ENCODE measurements around the gene NEMF. TPM values are rescaled to one million over a fixed set of nuclear protein-coding genes. Genes with fewer than 3 reads are reported as not detected.
"Not testable (repeated sequence)": the region's sequence is repeated elsewhere in the genome, so short reads cannot be mapped to it uniquely, and the experiment has no call there.

The NEMF gene
- total RNA-seq, 5 donors from 2014 or later (not counting 1 experiment from before 2014, with no cell fraction given): 73.0 to 106 (median 88.8) TPM

DNA sequence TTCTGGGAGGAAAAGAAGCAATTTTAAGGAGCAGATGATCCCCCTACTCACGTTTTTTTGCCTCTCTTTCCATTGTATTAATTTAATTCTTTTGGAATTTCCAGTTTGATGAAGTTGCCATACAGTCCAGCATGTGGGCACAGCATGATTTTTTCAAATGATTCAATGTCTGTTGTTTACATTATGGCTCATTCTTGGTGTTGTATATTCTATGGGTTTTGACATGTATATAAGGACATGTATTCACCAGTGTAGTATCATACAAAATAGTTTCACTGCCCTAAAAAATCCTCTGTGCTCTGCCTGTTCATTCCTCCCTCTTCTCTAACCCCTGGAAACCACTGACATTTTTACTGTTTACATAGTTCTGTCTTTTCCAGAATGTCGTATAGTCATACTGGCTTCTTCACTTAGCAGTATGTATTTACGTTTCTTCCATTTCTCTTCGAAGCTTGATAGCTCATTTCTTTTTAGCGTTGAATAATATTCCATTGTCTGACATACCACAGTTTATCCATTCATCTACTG lies 98.0 kb downstream of the NEMF start:
- peaks cover 0 to 2% of the 10 kb centered on the region in 2 donors for H3K36me3 ChIP-seq (ENCODE audit: control insufficient read depth in 2 of 2, extremely low read depth in 1 of 2, insufficient read depth in 1 of 2, low read length in 1 of 2)
- H3K36me3 Mint-ChIP-seq: peaks cover 5% of the 10 kb centered on the region
- H3K4me3 ChIP-seq (ENCODE audit: control insufficient read depth in 1 of 2, extremely low read depth in 1 of 2, low read length in 1 of 2): no peak overlapping the region
- no peak for DNase-seq
- no peak overlapping the region for H3K27ac ChIP-seq (ENCODE audit: low read length)
- ChIA-PET POLR2A (no interaction called here), CTCF (no interaction called here)
- H3K27ac Mint-ChIP-seq: no peak overlapping the region
- no peaks in the 10 kb centered on the region for H3K4me1 ChIP-seq (ENCODE audit: control insufficient read depth in 1 of 2, extremely low read depth in 1 of 2, insufficient read depth in 2 of 2, low read length in 2 of 2)
- ATAC-seq (replicated peaks in 1 of 4): no peak
- no peaks in the 10 kb centered on the region for H3K4me1 Mint-ChIP-seq
- no peaks in the 10 kb centered on the region for H3K27me3 ChIP-seq (replicated peaks in 1 of 2; ENCODE audit: control insufficient read depth in 2 of 2, extremely low read depth in 1 of 2, insufficient read depth in 2 of 2, low read length in 1 of 2)
- 100% methylated on average over 2 of the region's 5 CpGs for WGBS (ENCODE audit: insufficient coverage)
- H3K9me3 Mint-ChIP-seq: peaks cover 0 to 4% (median 4%) of the 10 kb centered on the region in 3 donors
- no peak overlapping the region for H3K4me3 Mint-ChIP-seq
- no peaks in the 10 kb centered on the region for H3K27me3 Mint-ChIP-seq
- H3K9me3 ChIP-seq: no peaks in the 10 kb centered on the region

DNA sequence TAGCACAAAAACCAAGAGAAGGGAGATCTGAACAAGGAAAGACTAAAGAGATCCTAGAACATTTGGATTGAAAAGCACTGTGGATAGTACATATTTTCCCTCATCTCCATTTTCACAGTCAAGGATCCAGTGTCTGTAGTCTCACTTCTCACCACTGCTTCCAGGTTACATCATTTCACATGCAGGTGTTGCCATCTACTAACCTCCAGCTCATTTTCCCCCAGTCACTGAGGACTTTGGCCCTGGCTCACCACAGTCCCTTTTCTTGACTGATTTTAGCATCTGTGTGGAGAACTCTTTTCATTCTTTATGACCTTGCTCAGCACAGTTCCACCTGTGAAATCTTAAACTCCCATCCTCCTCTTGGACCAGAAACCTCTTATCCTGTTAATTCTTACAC lies 106.1 kb downstream of the NEMF start:
- H3K9me3 ChIP-seq; H3K9me3 Mint-ChIP-seq; ATAC-seq (replicated peaks in 1 of 4); H3K27me3 ChIP-seq (replicated peaks in 1 of 2; ENCODE audit: control insufficient read depth in 2 of 2, extremely low read depth in 1 of 2, insufficient read depth in 2 of 2, low read length in 1 of 2); H3K27me3 Mint-ChIP-seq; H3K4me3 Mint-ChIP-seq; H3K4me1 ChIP-seq (ENCODE audit: control insufficient read depth in 1 of 2, extremely low read depth in 1 of 2, insufficient read depth in 2 of 2, low read length in 2 of 2); CTCF ChIA-PET; H3K27ac ChIP-seq (ENCODE audit: low read length); H3K27ac Mint-ChIP-seq; H3K36me3 ChIP-seq (ENCODE audit: control insufficient read depth in 2 of 2, extremely low read depth in 1 of 2, insufficient read depth in 1 of 2, low read length in 1 of 2); POLR2A ChIA-PET; H3K4me1 Mint-ChIP-seq; H3K4me3 ChIP-seq (ENCODE audit: control insufficient read depth in 1 of 2, extremely low read depth in 1 of 2, low read length in 1 of 2); DNase-seq: not testable (repeated sequence)
- peaks cover 34% of the 10 kb centered on the region for H3K36me3 Mint-ChIP-seq

GRCh38 chr14:49745191-49745590 lies 107.4 kb downstream of the NEMF start:
- no peak overlapping the region for H3K27ac Mint-ChIP-seq
- no CpG with 5 or more reads among the region's 1 CpG for WGBS (ENCODE audit: insufficient coverage)

DNA sequence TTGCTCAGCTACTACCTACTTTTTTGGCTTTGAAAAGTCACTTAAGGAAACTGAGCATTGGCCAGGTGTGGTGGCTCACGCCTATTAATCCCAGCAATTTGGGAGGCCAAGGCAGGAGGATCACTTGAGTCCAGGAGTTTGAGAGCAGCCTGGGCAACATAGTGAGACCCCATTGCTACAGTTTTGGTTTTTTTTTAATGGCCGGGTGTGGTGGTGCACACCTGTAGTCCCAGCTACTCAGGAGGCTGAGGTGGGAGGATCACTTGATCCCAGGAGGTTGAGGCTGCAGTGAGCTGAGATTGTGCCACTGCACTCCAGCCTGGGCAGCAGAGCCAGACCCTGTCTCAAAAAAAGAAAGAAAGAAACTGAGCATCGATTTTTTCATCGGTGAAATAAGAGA lies 116.9 kb downstream of the NEMF start:
- peaks cover 14% of the 10 kb centered on the region for H3K36me3 Mint-ChIP-seq

More at GRCh38 chr14:49745191-49745590, 107.4 kb downstream of the NEMF start:
- Mint-ChIP-seq H3K9me3 (no peaks in the 10 kb centered on the region), H3K4me1 (no peaks in the 10 kb centered on the region), H3K4me3 (no peak overlapping the region), H3K27me3 (no peaks in the 10 kb centered on the region), H3K36me3 (peaks cover 34% of the 10 kb centered on the region)
- H3K4me1 ChIP-seq (ENCODE audit: control insufficient read depth in 1 of 2, extremely low read depth in 1 of 2, insufficient read depth in 2 of 2, low read length in 2 of 2): no peaks in the 10 kb centered on the region
- H3K36me3 ChIP-seq (ENCODE audit: control insufficient read depth in 2 of 2, extremely low read depth in 1 of 2, insufficient read depth in 1 of 2, low read length in 1 of 2): no peaks in the 10 kb centered on the region
- ATAC-seq (replicated peaks in 1 of 4): no peak
- CTCF ChIA-PET: no interaction called here
- no peak overlapping the region for H3K4me3 ChIP-seq (ENCODE audit: control insufficient read depth in 1 of 2, extremely low read depth in 1 of 2, low read length in 1 of 2)
- H3K9me3 ChIP-seq: no peaks in the 10 kb centered on the region
- DNase-seq: no peak
- H3K27me3 ChIP-seq (replicated peaks in 1 of 2; ENCODE audit: control insufficient read depth in 2 of 2, extremely low read depth in 1 of 2, insufficient read depth in 2 of 2, low read length in 1 of 2): no peaks in the 10 kb centered on the region
- no peak overlapping the region for H3K27ac ChIP-seq (ENCODE audit: low read length)
- POLR2A ChIA-PET: no interaction called here

DNA sequence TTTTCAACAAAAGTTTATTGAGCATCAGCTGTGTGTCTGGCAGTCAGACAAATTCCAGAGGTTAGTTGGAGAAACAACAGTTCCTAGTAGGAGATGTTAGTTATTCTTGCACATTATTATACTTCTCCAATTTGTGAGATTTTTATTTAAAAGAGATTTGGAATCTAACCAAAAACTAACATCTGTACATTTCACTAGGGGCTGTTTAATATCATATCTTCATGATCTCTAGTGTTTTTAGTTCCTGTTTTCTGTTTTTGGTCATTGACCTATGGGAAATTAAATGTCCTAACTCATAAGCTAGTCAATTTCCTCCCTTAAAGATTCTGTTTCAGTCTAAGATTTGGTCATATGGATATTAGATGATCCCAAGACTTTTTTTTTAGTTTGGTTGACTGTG lies 118.8 kb downstream of the NEMF start:
- Histone ChIP-seq H3K4me3 (ENCODE audit: control insufficient read depth in 1 of 2, extremely low read depth in 1 of 2, low read length in 1 of 2) (no peak overlapping the region), H3K36me3 (ENCODE audit: control insufficient read depth in 2 of 2, extremely low read depth in 1 of 2, insufficient read depth in 1 of 2, low read length in 1 of 2) (peaks cover 0 to 10% of the 10 kb centered on the region in 2 donors), H3K9me3 (no peaks in the 10 kb centered on the region), H3K27me3 (replicated peaks in 1 of 2; ENCODE audit: control insufficient read depth in 2 of 2, extremely low read depth in 1 of 2, insufficient read depth in 2 of 2, low read length in 1 of 2) (no peaks in the 10 kb centered on the region), H3K27ac (ENCODE audit: low read length) (no peak overlapping the region), H3K4me1 (ENCODE audit: control insufficient read depth in 1 of 2, extremely low read depth in 1 of 2, insufficient read depth in 2 of 2, low read length in 2 of 2) (no peaks in the 10 kb centered on the region)
- H3K27me3 Mint-ChIP-seq: no peaks in the 10 kb centered on the region
- ChIA-PET CTCF (no interaction called here), POLR2A (no interaction called here)
- no peak for DNase-seq
- H3K36me3 Mint-ChIP-seq: peaks cover 20% of the 10 kb centered on the region
- H3K4me1 Mint-ChIP-seq: no peaks in the 10 kb centered on the region
- H3K4me3 Mint-ChIP-seq: no peak overlapping the region
- no peak for ATAC-seq (replicated peaks in 1 of 4)
- H3K9me3 Mint-ChIP-seq: no peaks in the 10 kb centered on the region
- H3K27ac Mint-ChIP-seq: no peak overlapping the region

More for the DNA sequence above, 116.9 kb downstream of the NEMF start:
- H3K4me1 ChIP-seq (ENCODE audit: control insufficient read depth in 1 of 2, extremely low read depth in 1 of 2, insufficient read depth in 2 of 2, low read length in 2 of 2); CTCF ChIA-PET; H3K9me3 ChIP-seq; H3K27me3 ChIP-seq (replicated peaks in 1 of 2; ENCODE audit: control insufficient read depth in 2 of 2, extremely low read depth in 1 of 2, insufficient read depth in 2 of 2, low read length in 1 of 2); H3K4me1 Mint-ChIP-seq; H3K27ac ChIP-seq (ENCODE audit: low read length); H3K4me3 Mint-ChIP-seq; H3K4me3 ChIP-seq (ENCODE audit: control insufficient read depth in 1 of 2, extremely low read depth in 1 of 2, low read length in 1 of 2); DNase-seq; POLR2A ChIA-PET; H3K27me3 Mint-ChIP-seq; ATAC-seq (replicated peaks in 1 of 4); H3K27ac Mint-ChIP-seq; H3K9me3 Mint-ChIP-seq: not testable (repeated sequence)
- peaks cover 0 to 10% of the 10 kb centered on the region in 2 donors for H3K36me3 ChIP-seq (ENCODE audit: control insufficient read depth in 2 of 2, extremely low read depth in 1 of 2, insufficient read depth in 1 of 2, low read length in 1 of 2)
- WGBS (ENCODE audit: insufficient coverage): 80% methylated on average over 2 of the region's 4 CpGs

DNA sequence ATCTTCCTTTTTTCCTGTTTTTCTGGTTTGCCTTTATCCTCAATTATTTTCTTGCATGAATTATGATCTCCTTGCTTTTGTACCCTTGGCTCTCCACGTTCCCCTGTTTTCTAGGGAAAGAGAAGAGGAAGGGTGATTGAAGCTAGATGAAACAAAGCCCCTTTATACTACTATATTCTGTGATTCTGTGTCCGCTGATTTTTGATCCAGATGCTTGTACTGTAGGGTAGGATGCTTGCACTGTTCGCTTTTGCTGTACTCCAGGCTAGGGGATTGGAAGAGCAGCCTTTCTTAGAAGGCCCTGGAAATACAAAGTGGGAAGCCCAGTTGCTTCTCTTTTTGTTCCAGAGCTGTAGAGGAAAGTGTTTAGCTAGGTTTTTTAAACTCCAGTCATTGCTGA lies 119.7 kb downstream of the NEMF start:
- ChIA-PET CTCF (interaction anchor here in 1 of 2 donors (0.7 kb wide), 1 partner anchor 112 kb away, joined by 3 read pairs; no protein-coding TSS in a partner anchor), POLR2A (no interaction called here)
- H3K4me1 Mint-ChIP-seq: no peaks in the 10 kb centered on the region
- ATAC-seq (replicated peaks in 1 of 4) (no peak), DNase-seq (no peak)
- H3K27me3 Mint-ChIP-seq: no peaks in the 10 kb centered on the region
- H3K9me3 ChIP-seq: no peaks in the 10 kb centered on the region
- H3K27ac Mint-ChIP-seq: no peak overlapping the region
- no peaks in the 10 kb centered on the region for H3K9me3 Mint-ChIP-seq
- H3K36me3 Mint-ChIP-seq: peaks cover 23% of the 10 kb centered on the region
- peaks cover 0 to 10% of the 10 kb centered on the region in 2 donors for H3K36me3 ChIP-seq (ENCODE audit: control insufficient read depth in 2 of 2, extremely low read depth in 1 of 2, insufficient read depth in 1 of 2, low read length in 1 of 2)
- no peaks in the 10 kb centered on the region for H3K27me3 ChIP-seq (replicated peaks in 1 of 2; ENCODE audit: control insufficient read depth in 2 of 2, extremely low read depth in 1 of 2, insufficient read depth in 2 of 2, low read length in 1 of 2)
- H3K4me3 Mint-ChIP-seq: no peak overlapping the region
- H3K4me1 ChIP-seq (ENCODE audit: control insufficient read depth in 1 of 2, extremely low read depth in 1 of 2, insufficient read depth in 2 of 2, low read length in 2 of 2): no peaks in the 10 kb centered on the region
- H3K27ac ChIP-seq (ENCODE audit: low read length): no peak overlapping the region
- no peak overlapping the region for H3K4me3 ChIP-seq (ENCODE audit: control insufficient read depth in 1 of 2, extremely low read depth in 1 of 2, low read length in 1 of 2)
- 92% methylated on average over 2 of the region's 3 CpGs for WGBS (ENCODE audit: insufficient coverage)

Measured in T-cell (primary cell).